Measurements from ENCODE around the gene SPATA16.

SPATA16 gene

GRCh38 chr3:172903642-172904320, 237.3 kb downstream of the SPATA16 start:
- H3K79me2 ChIP-seq (ENCODE audit: insufficient read depth, low read length): no peaks in the 10 kb centered on the region
- no peaks in the 10 kb centered on the region for H4K20me1 ChIP-seq (ENCODE audit: insufficient read depth, low read length)
- no peak overlapping the region for H3K27ac ChIP-seq (ENCODE audit: low read length)
- H2AFZ ChIP-seq (ENCODE audit: low read depth, low read length): no peak overlapping the region
- no peak overlapping the region for H3K4me2 ChIP-seq (ENCODE audit: insufficient read depth, low read length)
- DNase-seq (no peak), ATAC-seq (ENCODE audit: insufficient read depth, low read depth) (no peak)
- H3K9ac ChIP-seq (ENCODE audit: low read depth, low read length): no peak overlapping the region
- TF ChIP-seq EZH2 (IDR thresholded peaks at IDR 0.05; ENCODE audit: borderline replicate concordance, low read depth, low read length, severe bottlenecking): no peak
- TF ChIP-seq CTCF (IDR thresholded peaks at IDR 0.05; ENCODE audit: borderline replicate concordance, extremely low read depth, low read length, poor library complexity, severe bottlenecking): no peak
- H3K4me3 ChIP-seq (ENCODE audit: low read depth in 1 of 2, low read length in 2 of 2): no peak overlapping the region
- H3K9me3 ChIP-seq (ENCODE audit: insufficient read depth, low read length, severe bottlenecking): no peaks in the 10 kb centered on the region
- no peaks in the 10 kb centered on the region for H3K36me3 ChIP-seq (ENCODE audit: insufficient read depth, low read length)
- H3K27me3 ChIP-seq (ENCODE audit: insufficient read depth, low read length, poor library complexity): peaks cover 16% of the 10 kb centered on the region
- H3K4me1 ChIP-seq (ENCODE audit: insufficient read depth, low read length): no peaks in the 10 kb centered on the region

- Histone ChIP-seq H2AFZ (ENCODE audit: low read depth, low read length) (no peak overlapping the region), H3K36me3 (ENCODE audit: insufficient read depth, low read length) (no peaks in the 10 kb centered on the region), H4K20me1 (ENCODE audit: insufficient read depth, low read length) (no peaks in the 10 kb centered on the region), H3K27ac (ENCODE audit: low read length) (no peak overlapping the region), H3K4me3 (ENCODE audit: low read depth in 1 of 2, low read length in 2 of 2) (no peak overlapping the region), H3K9me3 (ENCODE audit: insufficient read depth, low read length, severe bottlenecking) (no peaks in the 10 kb centered on the region), H3K79me2 (ENCODE audit: insufficient read depth, low read length) (no peaks in the 10 kb centered on the region), H3K4me2 (ENCODE audit: insufficient read depth, low read length) (no peak overlapping the region), H3K9ac (ENCODE audit: low read depth, low read length) (no peak overlapping the region), H3K4me1 (ENCODE audit: insufficient read depth, low read length) (no peaks in the 10 kb centered on the region), H3K27me3 (ENCODE audit: insufficient read depth, low read length, poor library complexity) (peaks cover 4% of the 10 kb centered on the region)
- no peak for TF ChIP-seq CTCF (IDR thresholded peaks at IDR 0.05; ENCODE audit: borderline replicate concordance, extremely low read depth, low read length, poor library complexity, severe bottlenecking)
- TF ChIP-seq EZH2 (IDR thresholded peaks at IDR 0.05; ENCODE audit: borderline replicate concordance, low read depth, low read length, severe bottlenecking): no peak
- ATAC-seq (ENCODE audit: insufficient read depth, low read depth) (no peak), DNase-seq (no peak)
Measured at GRCh38 chr3:172892158-172892557, 248.9 kb downstream of the SPATA16 start.

- Histone ChIP-seq H3K27ac (ENCODE audit: low read length) (no peak overlapping the region), H3K27me3 (ENCODE audit: insufficient read depth, low read length, poor library complexity) (no peaks in the 10 kb centered on the region), H3K79me2 (ENCODE audit: insufficient read depth, low read length) (no peaks in the 10 kb centered on the region), H3K4me2 (ENCODE audit: insufficient read depth, low read length) (no peak overlapping the region), H3K9me3 (ENCODE audit: insufficient read depth, low read length, severe bottlenecking) (peaks cover 1% of the 10 kb centered on the region), H2AFZ (ENCODE audit: low read depth, low read length) (no peak overlapping the region), H3K9ac (ENCODE audit: low read depth, low read length) (no peak overlapping the region), H3K4me1 (ENCODE audit: insufficient read depth, low read length) (no peaks in the 10 kb centered on the region), H4K20me1 (ENCODE audit: insufficient read depth, low read length) (no peaks in the 10 kb centered on the region), H3K36me3 (ENCODE audit: insufficient read depth, low read length) (no peaks in the 10 kb centered on the region), H3K4me3 (ENCODE audit: low read depth in 1 of 2, low read length in 2 of 2) (no peak overlapping the region)
- no peak for TF ChIP-seq EZH2 (IDR thresholded peaks at IDR 0.05; ENCODE audit: borderline replicate concordance, low read depth, low read length, severe bottlenecking)
- TF ChIP-seq CTCF (IDR thresholded peaks at IDR 0.05; ENCODE audit: borderline replicate concordance, extremely low read depth, low read length, poor library complexity, severe bottlenecking): no peak
- DNase-seq (no peak), ATAC-seq (ENCODE audit: insufficient read depth, low read depth) (no peak)
Measured at GRCh38 chr3:172885704-172886103, 255.3 kb downstream of the SPATA16 start.
